AG10803 (cell line): ENCODE results near the gene EPB41L1.
"Not testable (repeated sequence)": the region's sequence is repeated elsewhere in the genome, so short reads cannot be mapped to it uniquely, and the experiment has no call there.

ENCODE experiments used
- DNase-seq: peaks from one replicate; pipeline ENCODE4 v3.0.0; 2010; ENCODE audit warnings: low read depth
- H3K4me3 ChIP-seq: 2 replicates; pipeline ENCODE4 v1.5.1; 2011; ENCODE audit warnings: mild to moderate bottlenecking, low read length, control low read depth
- TF ChIP-seq, protein P1 (sequence below): conservative IDR thresholded peaks from 2 replicates; pipeline ENCODE4 v1.5.1; 2011; ENCODE audit warnings: mild to moderate bottlenecking, low read length, control low read depth, inconsistent platforms

EPB41L1 gene

DNA sequence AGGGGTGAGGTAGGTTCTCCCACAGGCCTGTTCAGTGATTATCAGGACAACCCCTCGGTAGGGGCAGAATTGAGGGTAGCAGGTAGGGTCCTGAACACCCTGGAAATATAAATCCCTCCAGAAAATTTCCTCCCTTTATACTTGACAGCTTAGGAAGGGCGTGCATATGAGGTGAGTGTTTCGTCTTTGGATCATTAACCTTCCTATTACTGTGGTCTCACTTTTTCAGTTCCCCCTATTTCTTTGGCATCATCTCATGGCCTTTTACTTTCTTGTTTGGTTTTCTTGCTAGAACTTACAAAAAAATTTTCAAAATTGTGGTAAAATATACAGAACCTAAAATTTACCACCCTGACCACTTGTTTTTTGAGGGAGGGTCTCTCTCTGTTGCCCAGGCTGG is 18.7 kb upstream of the EPB41L1 start:
- H3K4me3 ChIP-seq = no peak overlapping the region
- no peak for DNase-seq
- TF ChIP-seq, protein P1, sequence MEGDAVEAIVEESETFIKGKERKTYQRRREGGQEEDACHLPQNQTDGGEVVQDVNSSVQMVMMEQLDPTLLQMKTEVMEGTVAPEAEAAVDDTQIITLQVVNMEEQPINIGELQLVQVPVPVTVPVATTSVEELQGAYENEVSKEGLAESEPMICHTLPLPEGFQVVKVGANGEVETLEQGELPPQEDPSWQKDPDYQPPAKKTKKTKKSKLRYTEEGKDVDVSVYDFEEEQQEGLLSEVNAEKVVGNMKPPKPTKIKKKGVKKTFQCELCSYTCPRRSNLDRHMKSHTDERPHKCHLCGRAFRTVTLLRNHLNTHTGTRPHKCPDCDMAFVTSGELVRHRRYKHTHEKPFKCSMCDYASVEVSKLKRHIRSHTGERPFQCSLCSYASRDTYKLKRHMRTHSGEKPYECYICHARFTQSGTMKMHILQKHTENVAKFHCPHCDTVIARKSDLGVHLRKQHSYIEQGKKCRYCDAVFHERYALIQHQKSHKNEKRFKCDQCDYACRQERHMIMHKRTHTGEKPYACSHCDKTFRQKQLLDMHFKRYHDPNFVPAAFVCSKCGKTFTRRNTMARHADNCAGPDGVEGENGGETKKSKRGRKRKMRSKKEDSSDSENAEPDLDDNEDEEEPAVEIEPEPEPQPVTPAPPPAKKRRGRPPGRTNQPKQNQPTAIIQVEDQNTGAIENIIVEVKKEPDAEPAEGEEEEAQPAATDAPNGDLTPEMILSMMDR = no peak

DNA sequence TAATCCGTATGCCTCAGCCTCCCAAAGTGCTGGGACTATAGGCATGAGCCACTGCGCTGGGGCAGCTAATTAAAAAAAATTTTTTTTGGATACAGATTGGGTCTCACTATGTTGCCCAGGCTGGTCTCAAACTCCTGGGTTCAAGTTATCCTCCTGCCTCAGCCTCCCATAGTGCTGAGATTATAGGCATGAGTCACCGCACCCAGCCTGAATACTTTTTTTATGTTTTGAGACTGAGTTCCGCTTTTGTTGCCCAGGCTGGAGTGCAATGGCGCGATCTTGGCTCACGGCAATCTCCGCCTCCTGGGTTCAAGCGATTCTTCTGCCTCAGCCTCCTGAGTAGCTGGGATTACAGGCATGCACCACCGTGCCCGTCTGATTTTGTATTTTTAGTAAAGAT is 17.2 kb upstream of the EPB41L1 start:
- not testable (repeated sequence) for DNase-seq, H3K4me3 ChIP-seq

- TF ChIP-seq, protein P1 = no peak
- DNase-seq = no peak
Observed at GRCh38 chr20:36141310-36141709, 13.2 kb upstream of the EPB41L1 start.

GRCh38 chr20:36144336-36144735 is 10.2 kb upstream of the EPB41L1 start:
- no peak overlapping the region for H3K4me3 ChIP-seq
- TF ChIP-seq, protein P1 = no peak
- DNase-seq = no peak

More at GRCh38 chr20:36141310-36141709, 13.2 kb upstream of the EPB41L1 start:
- no peak overlapping the region for H3K4me3 ChIP-seq

- TF ChIP-seq, protein P1 = no peak
- no peak overlapping the region for H3K4me3 ChIP-seq
- no peak for DNase-seq
Observed at GRCh38 chr20:36145877-36146707, 8.4 kb upstream of the EPB41L1 start.

DNA sequence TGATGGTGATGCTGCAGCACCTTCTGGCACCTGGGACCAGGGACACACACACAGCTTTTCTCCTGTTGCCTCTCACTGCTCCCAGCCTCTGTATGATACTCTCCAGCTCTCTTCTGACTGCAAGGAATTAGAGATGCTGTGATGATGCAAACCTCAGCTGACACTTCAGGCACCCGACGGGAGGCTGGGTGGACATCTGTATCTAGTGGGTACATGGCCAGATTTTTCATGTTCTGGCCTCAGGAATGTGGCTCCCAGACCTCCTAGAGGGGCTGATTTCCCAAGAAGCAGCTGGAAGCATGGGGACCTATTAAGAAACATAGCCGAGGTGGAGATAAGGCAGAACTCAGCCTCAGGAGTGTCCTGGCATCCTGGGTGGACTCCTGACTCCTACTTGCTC is 6.8 kb upstream of the EPB41L1 start:
- DNase-seq = peak; percentile 89
- no peak overlapping the region for H3K4me3 ChIP-seq
- TF ChIP-seq, protein P1 = no peak

DNA sequence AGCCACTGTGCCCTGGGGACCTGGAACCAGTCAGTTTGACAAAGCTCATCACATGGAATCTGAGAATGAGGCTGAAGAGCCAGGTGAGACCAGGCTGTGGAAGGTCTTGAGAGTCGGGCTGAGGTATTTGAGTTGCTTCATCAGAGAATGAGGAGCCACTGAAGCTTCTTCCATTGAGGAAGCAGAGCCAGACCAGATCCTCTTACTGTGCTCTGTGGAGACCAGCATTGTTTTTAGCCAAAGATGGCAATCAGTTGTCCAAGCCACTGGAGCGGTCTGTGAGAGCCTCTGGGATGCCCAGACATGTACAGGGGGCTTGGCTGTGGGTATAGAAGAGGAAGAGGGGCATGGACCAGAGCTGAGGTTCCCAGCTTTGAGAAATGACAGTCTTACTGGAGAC is 6.1 kb upstream of the EPB41L1 start:
- no peak for DNase-seq
- TF ChIP-seq, protein P1 = no peak

More for the DNA sequence above, 6.1 kb upstream of the EPB41L1 start:
- H3K4me3 ChIP-seq = no peak overlapping the region
